ENCODE results near the gene ZDHHC14.
A peak's percentile ranks its signal among the peaks of the same experiment; 100 is the strongest.

Gene ZDHHC14

DNA sequence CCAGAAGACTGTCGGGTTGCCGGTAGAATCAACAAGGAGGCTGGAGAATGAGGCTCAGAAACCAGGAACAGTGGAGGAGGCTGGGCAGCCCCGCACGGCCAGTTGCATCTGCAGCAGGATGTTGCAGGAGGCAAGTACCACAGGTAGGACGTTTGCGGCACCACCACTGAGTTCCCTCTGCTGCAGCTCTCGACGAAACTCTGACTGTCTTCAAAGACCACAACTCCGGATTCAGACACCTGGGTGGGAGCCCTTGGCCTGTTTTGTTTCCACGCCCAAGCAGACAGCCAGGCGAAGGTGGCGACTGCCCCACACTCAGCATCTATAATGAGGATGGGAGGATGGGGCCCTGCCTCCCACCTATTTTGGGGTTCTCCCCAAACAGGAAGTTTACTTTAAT, 218.2 kb downstream of the ZDHHC14 start:
- DNase-seq (ENCODE audit: low read depth), result no peak

DNA sequence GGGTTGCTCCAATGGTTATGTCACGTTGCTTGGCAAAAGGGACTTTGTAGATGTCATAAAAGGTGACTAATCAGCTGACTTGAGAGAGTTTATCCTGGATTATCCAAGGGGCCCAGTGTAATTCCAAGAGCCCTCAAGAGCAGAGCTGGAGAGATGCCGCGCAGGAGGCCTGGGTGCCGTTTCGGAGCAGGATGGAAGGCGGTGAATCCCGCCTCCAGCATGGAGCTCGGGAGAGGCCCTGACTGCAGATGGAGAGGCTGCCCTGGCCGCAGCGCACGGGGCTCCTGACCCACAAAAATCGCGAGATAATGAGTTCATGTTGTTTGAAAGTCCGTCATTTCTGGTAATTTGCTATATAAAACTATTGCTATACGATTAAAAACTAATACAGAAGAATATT, 219.8 kb downstream of the ZDHHC14 start:
- no peak for DNase-seq (ENCODE audit: low read depth)

DNA sequence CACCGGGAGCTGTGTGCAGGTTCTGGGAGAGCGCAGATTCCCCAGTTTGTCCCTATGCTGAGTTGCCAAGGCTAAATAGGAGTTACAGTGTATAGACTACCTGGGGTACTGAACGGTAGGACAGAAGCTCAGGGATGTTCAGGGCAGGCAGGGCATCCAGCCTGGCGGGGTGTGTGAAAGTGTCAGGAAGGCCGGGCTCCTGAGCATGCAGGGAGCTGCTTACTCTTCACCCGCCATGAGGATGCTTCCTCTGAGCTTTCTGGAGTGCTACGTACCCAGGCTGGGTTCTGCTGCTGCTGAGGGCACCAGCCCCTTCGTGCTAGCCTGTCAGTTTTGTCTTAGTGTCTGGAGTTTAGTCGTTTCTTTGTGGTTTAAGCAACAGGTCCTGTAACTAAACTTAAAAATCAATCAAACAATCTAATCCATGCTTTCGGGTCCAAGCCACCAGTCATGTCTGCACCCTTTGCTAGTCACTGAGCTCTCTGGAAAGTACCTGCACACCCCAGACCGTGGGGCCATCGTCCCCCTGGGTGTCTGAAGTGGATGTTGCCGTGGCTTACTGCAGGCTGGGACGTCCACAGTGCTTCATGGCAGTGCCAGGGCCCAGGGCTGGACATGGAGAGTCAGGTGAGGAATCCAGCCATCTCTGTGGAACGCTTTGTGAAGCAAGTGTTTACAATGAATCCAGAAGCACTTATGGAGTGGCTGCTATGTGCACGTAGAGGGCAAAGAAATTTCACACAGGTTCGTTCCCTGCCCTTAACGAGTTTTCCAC, 221.7 kb downstream of the ZDHHC14 start:
- DNase-seq (ENCODE audit: low read depth), result no peak

DNA sequence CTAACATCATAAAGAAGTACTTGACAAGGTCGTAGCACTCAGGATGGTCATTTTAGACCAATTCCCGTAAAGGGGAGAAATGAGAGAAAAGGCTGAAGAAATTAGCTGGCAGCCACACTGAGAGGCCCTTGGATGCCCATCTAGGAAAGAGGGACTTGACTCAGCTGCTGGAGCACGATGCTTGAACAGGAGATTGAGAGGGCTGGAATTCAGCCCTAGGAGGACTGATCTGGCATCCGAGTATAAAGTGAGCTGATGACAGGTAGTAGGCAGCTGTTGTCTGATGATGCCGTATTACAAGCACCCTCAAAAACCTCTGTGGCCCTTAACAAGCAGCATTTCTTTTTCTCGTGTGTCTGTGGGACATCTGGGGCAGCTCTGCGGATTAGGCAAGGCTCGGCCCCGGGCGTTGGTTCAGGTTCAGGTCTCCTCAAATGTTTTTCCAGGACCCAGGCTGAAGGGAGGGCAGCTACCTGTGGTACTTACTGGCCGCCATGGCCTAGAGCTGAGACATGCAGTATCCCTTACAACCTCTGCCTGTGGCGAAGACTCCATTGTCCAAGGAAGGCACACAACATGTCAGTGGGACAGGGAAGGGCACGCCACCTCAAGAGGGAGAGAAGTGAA, 222.4 kb downstream of the ZDHHC14 start:
- DNase-seq (ENCODE audit: low read depth), result no peak

DNA sequence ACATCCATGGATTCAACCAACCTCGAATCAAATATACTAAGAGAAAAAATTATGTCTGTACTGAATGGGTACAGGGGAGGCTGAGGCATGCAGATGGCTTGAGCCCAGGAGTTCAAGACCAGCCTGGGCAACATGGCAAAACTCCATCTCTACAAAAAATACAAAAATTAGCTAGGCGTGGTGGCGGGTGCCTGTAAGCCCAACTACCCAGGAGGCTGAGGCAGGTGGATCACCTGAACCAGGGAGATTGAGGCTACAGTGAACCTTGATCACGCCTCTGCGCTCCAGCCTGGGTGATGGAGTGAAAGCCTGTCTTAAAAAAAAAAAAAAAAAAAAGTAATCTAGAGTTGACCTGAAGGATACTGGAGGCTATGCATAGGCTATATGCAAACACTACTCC, 223.0 kb downstream of the ZDHHC14 start:
- DNase-seq (ENCODE audit: low read depth), result no peak

DNA sequence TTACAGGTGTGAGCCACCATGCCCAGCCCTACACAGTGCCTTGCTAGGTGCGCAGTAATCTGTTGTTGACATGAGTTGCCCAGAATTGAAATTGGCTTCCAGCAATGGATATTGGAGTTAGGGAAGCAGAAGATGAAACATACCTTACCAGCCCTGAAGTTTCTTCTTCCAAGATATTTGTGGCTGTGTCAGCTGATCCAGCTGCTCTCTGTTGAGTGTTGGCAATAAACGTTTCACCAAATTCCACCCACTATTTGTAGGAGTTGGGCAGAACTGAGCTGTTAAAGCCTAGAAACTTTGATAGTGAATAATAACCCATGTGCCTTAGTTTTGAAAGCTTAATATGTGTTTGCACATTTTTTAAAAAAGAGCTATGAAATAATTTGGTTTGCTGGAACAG, 223.8 kb downstream of the ZDHHC14 start:
- no peak for DNase-seq (ENCODE audit: low read depth)

DNA sequence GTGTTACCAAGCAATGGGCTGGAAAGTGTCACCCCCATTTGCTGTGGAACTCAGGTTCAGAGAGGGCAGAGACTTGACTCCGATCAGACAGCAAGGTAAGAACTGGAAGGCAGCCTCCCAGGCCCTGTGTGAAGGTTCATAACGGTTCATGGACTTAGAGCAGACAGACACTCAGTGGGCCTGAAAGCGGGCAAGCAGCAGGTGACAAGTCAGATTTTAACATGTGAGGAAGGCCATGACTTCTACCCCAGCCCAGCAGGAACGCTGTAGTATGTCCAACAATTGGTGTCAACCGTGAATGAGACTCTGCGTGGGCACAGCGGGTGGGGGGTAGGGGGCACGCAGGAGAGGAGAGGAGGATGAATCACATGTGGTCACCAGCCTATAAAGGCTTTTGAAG, 224.5 kb downstream of the ZDHHC14 start:
- DNase-seq (ENCODE audit: low read depth), result no peak

DNA sequence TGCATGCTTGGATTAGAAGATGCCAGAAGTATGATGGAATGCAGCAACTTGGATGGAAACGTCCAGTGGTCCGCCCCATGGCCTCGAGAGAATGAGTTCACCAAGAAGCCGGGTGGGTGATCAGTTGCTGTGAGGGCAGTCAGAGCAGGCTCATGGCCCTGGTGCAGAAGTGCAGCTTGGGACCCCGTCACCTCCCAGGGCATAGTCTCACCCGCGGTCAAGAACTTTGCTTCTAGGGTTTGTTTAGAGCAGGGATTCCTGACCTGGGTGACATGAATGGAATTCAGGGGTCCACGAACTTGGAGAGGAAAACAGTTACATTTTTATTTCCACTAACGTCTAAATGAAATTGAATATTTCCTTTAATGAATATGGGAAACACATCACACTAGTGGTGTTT, 225.5 kb downstream of the ZDHHC14 start:
- no peak for DNase-seq (ENCODE audit: low read depth)

DNA sequence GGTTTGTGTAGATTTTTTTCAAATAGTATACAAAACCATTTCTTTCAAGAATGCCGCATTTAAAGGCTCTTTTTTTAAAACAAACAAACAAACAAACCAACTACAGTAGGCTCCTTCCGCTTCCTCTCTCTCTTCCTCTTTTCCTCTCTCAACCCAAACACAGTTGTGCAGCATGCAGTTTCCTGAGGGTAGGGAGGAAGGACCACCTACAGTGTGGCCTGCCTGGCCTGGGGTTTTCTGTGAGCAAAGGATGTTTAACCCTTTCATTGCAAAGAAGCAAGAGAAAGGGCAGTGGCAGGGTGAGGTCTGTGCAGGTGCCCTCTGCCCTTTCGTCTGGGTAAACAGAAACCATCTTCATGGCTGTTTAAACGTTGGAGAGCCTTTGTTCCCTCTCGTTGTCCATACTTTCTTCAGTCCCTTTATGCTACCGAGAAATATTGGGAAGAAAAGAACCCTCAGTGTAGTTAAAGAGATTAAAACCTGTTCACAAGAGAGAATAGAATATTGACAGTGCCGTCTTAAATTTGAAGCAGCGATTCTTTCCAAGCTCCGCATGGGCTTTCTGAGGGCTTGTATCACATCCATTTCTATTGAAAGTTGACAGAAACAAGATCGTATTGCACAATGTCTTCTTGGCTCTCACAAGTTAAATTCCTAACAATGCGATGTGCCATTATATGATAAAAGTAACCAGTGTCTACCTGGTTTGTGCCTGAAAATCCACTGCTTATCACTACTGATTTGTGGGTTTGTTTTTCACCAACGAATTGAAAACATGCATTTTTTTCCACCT, 226.5 kb downstream of the ZDHHC14 start:
- no peak for DNase-seq (ENCODE audit: low read depth)

DNA sequence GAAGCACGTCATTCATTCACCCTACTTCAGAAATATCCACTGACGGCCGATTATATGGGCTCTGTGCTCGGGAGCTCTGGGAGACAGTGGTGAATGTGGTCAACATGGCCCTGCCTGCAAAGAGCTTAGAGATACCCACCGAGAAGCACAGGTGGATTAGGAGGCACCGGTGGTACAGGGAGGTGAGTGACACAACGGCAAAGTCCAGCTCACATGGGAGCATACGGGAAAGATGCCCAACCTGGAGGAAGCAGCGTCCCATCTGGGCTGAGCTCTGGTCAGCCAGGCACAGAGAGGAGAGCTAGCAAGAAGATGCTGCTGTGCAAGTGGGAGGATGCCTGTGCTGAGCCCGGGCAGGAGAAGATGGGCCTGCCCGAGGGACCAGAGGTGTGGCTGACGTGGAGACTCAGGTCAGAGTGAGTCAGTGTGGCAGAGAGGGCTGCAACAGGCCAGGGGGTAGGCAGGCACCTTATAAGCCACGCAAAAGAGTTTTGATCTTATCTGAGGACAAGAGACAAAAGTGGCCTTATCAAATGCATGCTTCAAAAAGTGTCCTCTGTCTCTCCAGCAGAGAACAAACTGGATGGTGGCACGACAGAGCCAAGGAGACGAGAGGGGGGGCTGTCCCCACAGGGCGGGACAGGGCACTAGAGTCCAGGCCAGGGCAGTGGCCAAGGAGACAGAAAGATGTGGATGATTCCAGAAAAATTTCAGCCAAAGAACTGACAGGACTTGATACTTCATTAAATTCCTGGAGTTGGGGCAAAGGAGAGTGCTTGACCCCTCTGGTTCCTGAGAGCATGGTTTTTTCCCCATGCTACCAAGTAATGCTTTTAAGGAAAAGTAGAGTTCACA, 227.5 kb downstream of the ZDHHC14 start:
- no peak for DNase-seq (ENCODE audit: low read depth)

DNA sequence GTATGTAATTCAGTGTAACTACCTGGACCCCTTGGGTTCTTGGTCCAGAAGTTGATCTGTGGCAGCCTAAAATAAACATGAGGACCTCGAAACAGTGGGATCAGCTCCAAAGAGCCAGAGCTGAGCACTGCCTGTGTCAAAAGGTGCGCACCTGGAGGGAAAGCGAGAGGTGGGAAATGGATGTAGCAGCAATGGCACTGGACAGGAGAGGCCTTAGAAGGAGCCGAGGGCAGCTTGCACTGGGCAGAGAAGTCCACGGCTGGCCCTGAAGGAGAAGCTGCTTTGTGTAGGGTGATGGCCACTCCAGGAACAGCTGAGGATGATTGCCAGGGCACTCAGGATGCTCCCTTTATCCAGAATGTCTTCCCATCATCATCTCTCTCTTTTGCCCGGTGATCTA, 228.1 kb downstream of the ZDHHC14 start:
- DNase-seq (ENCODE audit: low read depth), result no peak

DNA sequence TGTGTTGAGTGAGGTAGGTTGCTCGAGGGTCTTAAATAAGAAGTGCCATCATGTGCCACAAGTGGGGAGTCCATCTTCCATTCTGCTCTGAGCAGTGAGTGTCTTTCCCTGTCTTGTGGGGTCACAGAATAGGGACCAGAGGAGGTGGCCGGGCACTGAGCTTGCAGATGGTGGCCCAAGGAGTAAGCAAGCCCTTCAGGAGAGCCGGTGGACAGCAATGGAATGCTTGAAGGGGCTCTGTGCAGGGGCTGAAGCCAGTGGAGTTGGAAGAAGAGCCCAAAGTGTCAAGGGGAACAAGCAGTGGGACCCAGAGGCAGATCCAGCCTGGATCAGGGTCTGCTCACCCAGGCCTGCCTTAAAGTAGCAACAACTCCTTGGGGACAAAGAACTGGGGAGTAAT, 228.6 kb downstream of the ZDHHC14 start:
- DNase-seq (ENCODE audit: low read depth), result no peak

DNA sequence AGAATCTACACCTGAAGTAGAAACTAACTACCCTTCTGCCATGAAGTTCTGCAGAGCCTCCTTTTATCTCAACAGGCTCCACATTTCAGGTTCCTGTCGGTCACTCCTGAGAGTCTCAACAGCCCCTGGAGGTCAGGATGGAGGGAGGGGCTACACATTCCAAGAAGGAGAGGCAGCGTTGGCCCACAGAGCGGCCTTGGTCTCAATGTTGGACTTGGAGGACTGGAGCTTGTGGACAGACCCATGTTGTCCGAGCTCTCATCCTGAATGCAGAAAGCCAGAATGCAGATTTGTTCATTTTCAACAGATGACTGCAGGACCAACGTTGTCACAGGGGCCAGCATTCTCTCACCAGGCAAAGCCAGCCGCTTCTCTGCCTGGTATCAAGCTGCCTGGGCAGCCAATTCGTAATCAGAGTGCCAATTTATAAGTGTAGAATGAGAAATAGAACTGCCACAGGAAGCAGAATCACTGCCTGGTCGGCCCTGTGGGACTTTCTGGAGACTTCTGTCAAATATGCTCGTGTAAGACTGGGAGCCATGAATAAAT, 229.5 kb downstream of the ZDHHC14 start:
- DNase-seq (ENCODE audit: low read depth), result no peak

DNA sequence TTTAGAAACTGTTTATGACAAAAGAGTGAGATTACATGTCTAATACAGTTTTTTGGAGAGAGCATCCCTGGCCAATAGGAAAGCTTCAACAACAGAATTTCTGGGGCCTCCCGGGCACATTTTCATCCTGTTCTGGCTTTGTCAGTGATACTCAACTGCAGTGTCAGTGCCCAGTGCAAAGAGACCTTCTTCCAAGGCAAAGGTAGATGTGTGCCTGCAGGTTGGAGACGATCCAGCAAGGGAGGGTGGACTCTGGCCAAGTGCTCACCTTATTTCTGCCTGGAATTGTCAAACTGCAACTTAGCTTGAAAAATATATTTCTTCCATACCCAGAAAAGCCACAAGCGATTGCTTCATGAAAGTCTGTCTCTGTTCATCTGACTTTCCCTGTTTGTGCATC, 230.4 kb downstream of the ZDHHC14 start:
- no peak for DNase-seq (ENCODE audit: low read depth)

DNA sequence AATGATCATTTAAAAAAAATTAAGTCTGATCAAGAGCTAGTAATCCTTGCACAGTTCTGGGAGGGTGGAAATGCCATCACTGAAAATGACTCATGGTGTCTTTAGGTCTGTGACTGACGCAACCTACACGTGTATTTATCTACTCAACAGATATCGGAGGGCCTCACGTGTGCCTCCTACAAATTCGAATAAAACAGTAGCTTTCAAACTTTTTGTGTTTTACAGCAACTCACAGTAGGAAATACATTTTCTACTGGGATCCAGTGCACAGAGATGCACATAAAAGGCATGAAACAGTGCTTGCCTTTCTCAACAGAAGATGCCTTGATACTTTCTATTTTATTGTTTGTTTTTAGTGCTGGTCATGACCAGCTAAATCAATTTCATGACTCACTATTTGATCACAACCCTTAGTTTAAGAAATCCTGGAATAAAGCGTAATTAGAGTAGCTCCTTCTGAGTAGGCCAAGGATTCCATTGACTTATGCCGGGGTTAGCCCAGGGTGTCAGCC, 232.1 kb downstream of the ZDHHC14 start:
- peak; percentile 95 for DNase-seq (ENCODE audit: low read depth)

DNA sequence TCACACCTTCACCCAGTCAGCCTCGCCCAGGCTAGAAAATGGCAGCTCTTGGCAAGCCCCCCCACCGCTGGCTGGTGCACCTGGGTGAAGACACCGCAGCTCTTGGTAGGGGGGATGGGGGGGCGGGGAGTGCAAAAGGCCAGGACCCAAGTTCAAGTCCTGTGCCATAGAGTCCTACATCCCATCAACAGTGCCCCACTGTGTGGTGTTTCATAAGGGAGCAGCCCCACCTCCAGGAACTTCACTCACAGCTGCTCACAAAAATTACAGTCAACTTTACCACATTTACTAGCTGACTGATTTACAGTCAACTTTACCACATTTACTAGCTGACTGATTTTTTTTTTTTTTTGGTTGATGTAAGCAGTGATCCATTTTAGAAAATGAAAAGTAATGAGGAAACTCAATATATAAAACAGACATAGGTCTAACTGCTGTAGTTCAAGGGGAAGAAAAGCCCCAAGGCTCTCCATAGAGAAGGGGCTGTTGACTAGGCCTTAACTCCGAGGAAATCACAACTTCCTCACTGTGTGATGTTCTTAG, 233.1 kb downstream of the ZDHHC14 start:
- no peak for DNase-seq (ENCODE audit: low read depth)

DNA sequence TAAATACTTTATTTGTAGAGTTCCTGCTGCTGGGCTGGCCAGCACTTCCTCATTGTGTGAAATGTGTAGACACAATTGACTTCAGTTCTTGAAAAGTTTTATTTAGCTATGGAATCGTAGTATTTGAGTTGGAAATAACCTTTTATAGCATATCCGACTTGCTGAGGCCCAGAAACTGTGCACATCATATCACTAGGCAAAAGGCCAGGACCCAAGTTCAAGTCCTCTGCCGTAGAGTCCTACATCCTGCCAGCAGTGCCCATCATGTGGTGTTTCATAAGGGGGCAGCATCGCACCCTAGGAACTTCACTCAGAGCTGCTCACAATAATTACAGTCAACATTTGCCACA, 234.4 kb downstream of the ZDHHC14 start:
- DNase-seq (ENCODE audit: low read depth), result no peak

DNA sequence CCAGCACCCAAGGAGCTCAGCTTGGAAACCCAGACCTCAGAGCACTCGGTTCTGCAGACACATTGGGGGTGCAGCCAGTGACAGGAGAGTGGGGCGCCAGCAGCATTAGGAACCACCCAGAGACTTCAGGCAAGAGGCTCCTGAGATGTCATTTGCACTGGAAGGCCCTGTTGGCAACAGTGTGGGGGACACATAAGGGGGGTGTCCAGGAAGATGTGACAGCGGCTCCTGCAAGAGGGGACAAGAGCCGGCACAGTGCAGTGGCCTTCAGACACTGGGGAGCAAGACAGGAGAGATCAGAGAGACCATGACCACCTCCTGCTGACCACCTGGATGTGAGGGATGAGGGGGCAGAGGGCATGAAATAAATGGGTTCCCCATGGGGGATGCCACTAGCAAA, 235.0 kb downstream of the ZDHHC14 start:
- DNase-seq (ENCODE audit: low read depth), result no peak

DNA sequence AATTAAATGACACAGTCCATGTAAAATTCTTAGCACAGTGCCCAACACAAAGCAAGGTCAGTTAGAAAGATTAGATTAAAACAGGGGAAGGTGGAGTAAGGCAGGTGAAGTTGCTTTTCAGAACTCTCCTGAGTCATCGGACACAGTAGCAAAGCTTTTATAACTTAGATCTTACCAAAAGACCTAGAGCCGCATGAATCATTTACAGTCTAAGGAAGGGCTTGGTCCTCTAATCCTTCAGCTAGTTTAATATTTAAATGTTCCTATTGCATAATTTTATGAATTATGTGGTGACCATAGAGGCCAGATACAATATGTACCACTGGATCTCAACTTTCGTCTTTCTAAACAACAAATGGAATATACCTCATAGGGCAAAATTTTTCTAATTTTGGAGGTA, 240.0 kb downstream of the ZDHHC14 start:
- DNase-seq (ENCODE audit: low read depth), result no peak

DNA sequence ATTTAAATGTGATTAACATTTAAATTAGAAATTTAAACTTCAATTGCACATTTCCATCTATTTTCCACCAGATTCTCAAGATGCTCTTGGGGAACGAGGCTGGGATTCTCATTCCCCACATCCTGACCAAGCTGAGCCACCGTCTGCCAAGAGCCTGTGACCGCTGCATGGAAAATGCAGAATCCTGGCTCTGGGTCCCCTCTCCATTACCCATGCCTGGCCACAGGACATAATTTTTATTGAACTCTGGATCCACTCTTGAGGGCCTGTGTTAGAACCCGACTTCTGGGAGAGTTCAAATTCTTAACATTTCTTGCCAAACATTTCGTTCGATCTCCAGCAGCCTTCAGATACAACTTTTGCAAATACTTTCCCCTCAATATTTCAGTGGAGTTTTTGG, 240.4 kb downstream of the ZDHHC14 start:
- DNase-seq (ENCODE audit: low read depth), result no peak

DNA sequence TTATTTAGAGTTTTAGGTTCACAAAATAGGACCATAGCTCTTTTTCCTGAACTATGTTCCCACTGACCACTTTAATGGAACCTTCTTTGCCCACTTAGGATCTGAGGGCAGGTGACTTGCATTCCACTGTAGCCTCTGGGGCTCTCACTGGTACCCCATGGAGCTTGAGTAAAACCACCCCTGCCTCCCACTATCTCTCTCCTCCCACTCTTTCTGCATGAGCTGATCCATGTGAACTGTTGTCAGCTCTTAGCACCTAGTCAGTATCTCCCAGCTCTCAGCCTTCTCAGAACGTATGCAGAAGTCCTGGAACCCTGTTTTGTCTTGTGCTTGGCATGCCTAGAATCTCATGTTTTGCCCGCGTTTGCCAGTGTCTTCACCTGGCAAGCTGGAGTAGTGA, 241.4 kb downstream of the ZDHHC14 start:
- no peak for DNase-seq (ENCODE audit: low read depth)

DNA sequence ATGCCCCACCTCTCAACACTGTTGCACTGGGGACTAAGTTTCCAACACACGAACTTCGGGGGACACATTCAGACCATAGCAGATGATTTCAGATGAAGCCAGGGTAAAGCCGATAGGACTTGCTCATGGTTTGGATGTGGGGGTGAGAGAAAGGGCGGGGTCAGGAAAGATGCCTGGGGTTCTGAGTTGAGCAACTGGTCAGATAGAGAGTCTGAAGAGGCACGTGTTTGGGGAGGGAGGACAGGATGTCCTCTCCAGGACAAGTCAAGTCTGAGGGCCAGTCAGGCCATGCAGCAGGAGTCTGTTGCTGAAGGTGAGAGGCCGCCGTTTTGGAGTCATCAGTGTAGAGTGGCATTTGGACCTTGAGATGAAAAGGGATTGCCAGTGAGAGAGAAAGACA, 244.1 kb downstream of the ZDHHC14 start:
- no peak for DNase-seq (ENCODE audit: low read depth)

Measured in HS-5 (cell line).